Measurements from ENCODE around the gene RASA4. TPM values are rescaled to one million over a fixed set of nuclear protein-coding genes. Genes with fewer than 3 reads are reported as not detected.
"Not testable (repeated sequence)": the region's sequence is repeated elsewhere in the genome, so short reads cannot be mapped to it uniquely, and the experiment has no call there.

RASA4 gene
- polyA plus RNA-seq, 1 donor: 30.1 TPM

DNA sequence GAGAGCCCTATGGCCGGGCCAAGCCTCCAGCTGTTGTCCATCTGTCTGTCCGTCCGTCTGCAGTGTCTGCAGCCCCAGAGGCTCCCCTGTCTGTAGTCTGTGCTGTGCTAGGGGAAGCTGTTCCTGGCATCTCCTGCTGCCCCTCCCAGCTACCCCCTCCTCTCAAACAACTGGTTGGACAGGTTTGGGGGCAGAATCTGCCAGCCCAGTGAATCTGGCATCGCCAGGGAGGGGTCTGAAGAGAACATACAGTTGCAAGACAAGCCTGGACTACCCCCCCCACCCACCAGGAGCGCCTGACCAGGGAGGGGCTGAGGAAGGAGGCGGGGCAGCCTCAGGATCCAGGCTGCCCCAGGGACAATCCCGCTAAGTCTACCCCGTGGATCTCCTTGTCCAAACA lies 73.0 kb downstream of the RASA4 start, which contains the start of gene UPK3BL2:
TSS of gene UPK3BL2 (minus strand) at position 101 of the 400 bp plus-strand sequence. CDS start at position 41, 60 bp downstream.
- not testable (repeated sequence) for DNase-seq; H3K27ac ChIP-seq (ENCODE audit: low read length); H3K27me3 ChIP-seq (ENCODE audit: control insufficient read depth, insufficient read depth, low read length); H3K9me3 ChIP-seq (ENCODE audit: control insufficient read depth, low read depth, low read length); H3K4me3 ChIP-seq (ENCODE audit: low read length); H3K4me1 ChIP-seq (ENCODE audit: control insufficient read depth, insufficient read depth, low read length); H3K36me3 ChIP-seq (ENCODE audit: control insufficient read depth, insufficient read depth, low read length)
- no CpG with 5 or more reads among the region's 8 CpGs for WGBS (ENCODE audit: insufficient coverage, low lambda C conversion rate)

DNA sequence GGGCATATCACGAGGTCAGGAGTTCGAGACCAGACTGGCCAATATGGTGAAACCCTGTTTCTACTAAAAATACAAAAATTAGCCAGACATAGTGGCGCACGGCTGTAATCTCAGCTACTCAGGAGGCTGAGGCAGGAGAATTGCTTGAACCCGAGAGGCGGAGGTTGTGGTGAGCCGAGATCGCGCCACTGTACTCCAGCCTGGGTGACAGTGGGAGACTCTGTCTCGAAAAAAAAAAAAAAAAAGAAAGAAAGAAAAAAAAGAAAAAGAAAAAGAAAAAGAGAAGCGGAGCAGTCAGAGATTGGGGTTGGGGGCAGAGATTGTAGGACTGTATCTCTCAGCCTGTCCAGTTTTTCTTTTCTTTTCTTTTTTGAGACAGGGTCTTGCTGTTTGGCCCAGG lies 73.8 kb downstream of the RASA4 start:
- H3K4me1 ChIP-seq (ENCODE audit: control insufficient read depth, insufficient read depth, low read length); H3K9me3 ChIP-seq (ENCODE audit: control insufficient read depth, low read depth, low read length); H3K27me3 ChIP-seq (ENCODE audit: control insufficient read depth, insufficient read depth, low read length); H3K36me3 ChIP-seq (ENCODE audit: control insufficient read depth, insufficient read depth, low read length); H3K27ac ChIP-seq (ENCODE audit: low read length); DNase-seq; H3K4me3 ChIP-seq (ENCODE audit: low read length): not testable (repeated sequence)
- no CpG with 5 or more reads among the region's 11 CpGs for WGBS (ENCODE audit: insufficient coverage, low lambda C conversion rate)

DNA sequence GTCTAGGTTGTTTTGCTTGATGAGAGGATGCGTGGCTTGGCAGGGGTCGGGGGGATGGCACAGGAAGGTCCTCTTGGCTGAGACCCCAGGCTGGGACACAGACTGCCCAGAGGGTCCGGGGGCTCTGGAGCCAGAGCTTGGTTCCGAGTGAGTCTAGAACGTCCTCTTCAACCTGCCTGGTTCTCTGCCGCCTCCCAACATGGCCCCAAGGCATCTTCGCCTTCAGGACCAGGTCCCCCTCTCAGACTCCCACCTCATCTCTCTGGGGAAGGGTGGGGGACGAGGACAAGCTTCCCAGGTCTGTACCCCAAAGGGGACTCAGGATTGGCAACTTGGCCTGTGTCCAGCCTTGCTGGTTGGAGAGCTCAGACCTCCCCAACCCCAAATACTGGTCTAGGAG lies 74.5 kb downstream of the RASA4 start:
- not testable (repeated sequence) for H3K36me3 ChIP-seq (ENCODE audit: control insufficient read depth, insufficient read depth, low read length); H3K4me1 ChIP-seq (ENCODE audit: control insufficient read depth, insufficient read depth, low read length); H3K27ac ChIP-seq (ENCODE audit: low read length); H3K9me3 ChIP-seq (ENCODE audit: control insufficient read depth, low read depth, low read length); H3K4me3 ChIP-seq (ENCODE audit: low read length); DNase-seq; H3K27me3 ChIP-seq (ENCODE audit: control insufficient read depth, insufficient read depth, low read length)
- WGBS (ENCODE audit: insufficient coverage, low lambda C conversion rate): no CpG with 5 or more reads among the region's 8 CpGs

DNA sequence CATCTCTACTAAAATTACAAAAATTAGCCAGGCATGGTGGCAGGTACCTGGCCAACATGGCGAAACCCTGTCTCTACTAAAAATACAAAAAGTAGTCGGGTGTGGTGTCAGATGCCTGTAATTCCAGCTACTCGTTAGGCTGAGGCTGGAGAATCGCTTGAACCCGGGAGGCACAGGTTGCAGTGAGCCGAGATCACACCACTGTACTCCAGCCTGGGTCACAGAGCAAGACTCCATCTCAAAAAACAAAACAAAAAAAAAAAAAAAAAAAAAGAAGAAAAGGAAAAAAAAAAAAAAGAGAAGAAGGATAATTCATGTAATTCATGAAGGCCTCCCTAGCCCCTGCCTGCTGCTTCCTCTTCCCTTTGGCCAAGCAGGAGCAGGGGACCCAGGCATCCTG lies 76.0 kb downstream of the RASA4 start:
- H3K36me3 ChIP-seq (ENCODE audit: control insufficient read depth, insufficient read depth, low read length); H3K4me1 ChIP-seq (ENCODE audit: control insufficient read depth, insufficient read depth, low read length); H3K9me3 ChIP-seq (ENCODE audit: control insufficient read depth, low read depth, low read length); H3K27ac ChIP-seq (ENCODE audit: low read length); H3K4me3 ChIP-seq (ENCODE audit: low read length); DNase-seq; H3K27me3 ChIP-seq (ENCODE audit: control insufficient read depth, insufficient read depth, low read length): not testable (repeated sequence)
- WGBS (ENCODE audit: insufficient coverage, low lambda C conversion rate): no CpG with 5 or more reads among the region's 6 CpGs

DNA sequence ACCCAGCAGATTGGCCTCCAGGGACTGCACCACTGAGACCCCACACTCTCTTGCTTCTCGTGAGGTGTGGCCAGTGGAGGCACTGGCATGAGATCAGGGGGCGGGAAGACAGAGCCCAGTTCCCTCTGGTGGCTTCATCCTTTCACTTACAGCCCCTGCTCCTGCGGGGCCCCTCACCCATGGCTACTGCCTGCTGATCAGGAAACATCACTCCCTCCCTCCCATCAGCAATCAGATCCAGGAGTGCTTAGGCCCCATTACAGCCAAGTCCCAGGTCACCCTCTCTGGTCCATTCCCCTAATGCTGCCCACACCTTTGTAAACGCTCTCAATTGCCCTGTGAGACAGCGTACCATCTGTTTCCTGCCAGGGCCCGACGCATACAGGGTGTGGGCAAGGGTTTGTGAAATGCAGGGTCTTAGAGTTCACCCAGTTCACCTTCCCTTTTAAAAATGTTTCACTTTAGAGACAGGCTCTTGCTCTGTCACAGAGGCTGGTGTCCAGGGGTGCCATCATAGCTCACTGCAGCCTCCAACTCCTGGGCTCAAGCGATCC lies 81.4 kb downstream of the RASA4 start:
- H3K4me3 ChIP-seq (ENCODE audit: low read length); H3K9me3 ChIP-seq (ENCODE audit: control insufficient read depth, low read depth, low read length); H3K4me1 ChIP-seq (ENCODE audit: control insufficient read depth, insufficient read depth, low read length); H3K27ac ChIP-seq (ENCODE audit: low read length); H3K27me3 ChIP-seq (ENCODE audit: control insufficient read depth, insufficient read depth, low read length); H3K36me3 ChIP-seq (ENCODE audit: control insufficient read depth, insufficient read depth, low read length): not testable (repeated sequence)
- no CpG with 5 or more reads among the region's 8 CpGs for WGBS (ENCODE audit: insufficient coverage, low lambda C conversion rate)
- DNase-seq: peak in 1 of 2 donors; percentile 1

DNA sequence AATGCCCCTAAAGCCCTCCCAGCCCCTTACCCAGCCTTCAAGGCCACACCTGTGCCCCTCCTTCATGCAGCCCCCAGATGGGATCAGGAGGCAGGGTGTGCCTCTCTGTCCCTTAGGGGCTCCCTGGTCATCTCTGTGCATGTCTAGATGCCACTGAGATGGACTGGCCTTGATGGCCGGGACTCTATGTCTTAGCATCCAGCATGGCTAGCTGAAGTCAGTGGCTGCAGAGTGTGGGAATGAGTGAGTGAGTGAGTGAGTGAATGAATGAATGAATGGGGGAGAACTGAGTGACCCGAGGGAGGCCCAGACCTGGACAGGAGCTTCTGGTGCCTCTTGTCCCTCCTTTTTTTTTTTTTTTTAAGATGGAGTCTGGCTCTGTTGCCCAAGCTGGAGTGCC lies 84.4 kb downstream of the RASA4 start:
- DNase-seq; H3K36me3 ChIP-seq (ENCODE audit: control insufficient read depth, insufficient read depth, low read length); H3K9me3 ChIP-seq (ENCODE audit: control insufficient read depth, low read depth, low read length); H3K27ac ChIP-seq (ENCODE audit: low read length); H3K4me3 ChIP-seq (ENCODE audit: low read length); H3K27me3 ChIP-seq (ENCODE audit: control insufficient read depth, insufficient read depth, low read length); H3K4me1 ChIP-seq (ENCODE audit: control insufficient read depth, insufficient read depth, low read length): not testable (repeated sequence)
- WGBS (ENCODE audit: insufficient coverage, low lambda C conversion rate): no CpG with 5 or more reads among the region's 2 CpGs

DNA sequence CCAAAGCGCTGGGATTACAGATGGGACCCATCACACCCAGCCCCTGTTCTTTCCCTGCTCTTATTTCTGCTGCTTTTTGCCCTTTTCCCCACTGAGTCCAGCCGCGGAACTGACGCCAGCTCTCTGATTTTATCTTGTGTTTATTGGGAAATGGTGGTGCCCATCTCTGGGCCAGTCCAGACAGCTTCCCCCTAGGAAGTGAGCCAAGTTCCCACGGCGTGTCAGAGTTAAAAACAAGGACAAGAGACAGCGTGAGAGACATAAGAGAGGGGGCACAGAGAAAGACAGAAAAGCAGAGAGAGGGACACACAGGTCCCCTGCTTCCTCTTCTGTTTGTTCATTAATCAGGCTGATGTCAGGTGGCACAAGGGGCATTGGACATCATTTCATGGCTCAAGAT lies 85.0 kb downstream of the RASA4 start:
- DNase-seq: not testable (repeated sequence)
- WGBS (ENCODE audit: insufficient coverage, low lambda C conversion rate): no CpG with 5 or more reads among the region's 7 CpGs

DNA sequence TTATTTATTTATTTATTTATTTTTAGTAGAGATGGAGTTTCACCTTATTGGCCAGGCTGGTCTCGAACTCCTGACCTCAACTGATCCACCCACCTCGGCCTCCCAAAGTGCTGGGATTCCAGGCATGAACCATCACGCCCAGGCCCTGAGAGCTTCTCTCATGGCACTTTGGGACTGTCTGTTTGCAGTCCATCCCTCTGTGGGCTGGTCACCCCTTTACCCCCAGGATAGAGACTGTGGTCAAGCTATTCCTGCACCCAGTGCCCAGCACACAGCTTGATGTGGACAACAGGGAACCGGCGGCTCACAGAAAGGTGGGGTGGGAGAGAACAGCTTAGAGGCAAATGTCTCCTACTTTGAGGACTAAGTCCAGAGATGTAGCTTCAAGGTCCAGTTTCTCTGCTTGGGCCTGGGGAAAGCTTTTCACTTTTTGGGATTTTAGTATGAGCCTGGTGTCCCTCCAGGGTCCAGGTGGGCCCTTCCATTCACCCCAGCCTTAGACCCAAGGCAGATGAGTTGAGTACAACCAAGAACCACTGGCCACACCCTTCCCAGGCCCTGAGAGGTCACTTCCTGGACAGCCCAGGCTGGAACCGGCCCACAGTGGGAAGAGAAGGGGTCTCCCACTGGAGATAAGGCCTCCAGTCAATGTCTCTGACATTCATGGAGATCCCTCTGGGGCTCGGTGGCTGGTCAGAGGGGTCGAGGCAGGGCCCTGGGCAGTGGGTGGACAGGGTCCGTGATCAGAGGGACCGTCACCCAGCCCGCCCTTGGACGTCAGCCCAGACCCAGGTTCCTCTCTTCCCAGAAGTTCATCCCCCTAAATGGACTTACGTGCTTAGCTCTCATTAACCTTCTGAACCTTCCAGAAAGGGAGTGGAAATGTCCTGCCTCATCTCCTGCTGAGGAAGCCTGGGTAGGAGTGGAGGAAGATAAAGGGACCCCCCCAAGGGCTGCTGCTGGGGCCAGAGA lies 88.4 kb downstream of the RASA4 start:
- not testable (repeated sequence) for H3K4me1 ChIP-seq (ENCODE audit: control insufficient read depth, insufficient read depth, low read length); H3K27ac ChIP-seq (ENCODE audit: low read length); H3K27me3 ChIP-seq (ENCODE audit: control insufficient read depth, insufficient read depth, low read length); H3K9me3 ChIP-seq (ENCODE audit: control insufficient read depth, low read depth, low read length); H3K4me3 ChIP-seq (ENCODE audit: low read length); H3K36me3 ChIP-seq (ENCODE audit: control insufficient read depth, insufficient read depth, low read length); DNase-seq
- WGBS (ENCODE audit: insufficient coverage, low lambda C conversion rate): no CpG with 5 or more reads among the region's 13 CpGs

More for the DNA sequence above, 85.0 kb downstream of the RASA4 start:
- not testable (repeated sequence) for H3K27ac ChIP-seq (ENCODE audit: low read length); H3K36me3 ChIP-seq (ENCODE audit: control insufficient read depth, insufficient read depth, low read length); H3K4me3 ChIP-seq (ENCODE audit: low read length); H3K9me3 ChIP-seq (ENCODE audit: control insufficient read depth, low read depth, low read length); H3K4me1 ChIP-seq (ENCODE audit: control insufficient read depth, insufficient read depth, low read length); H3K27me3 ChIP-seq (ENCODE audit: control insufficient read depth, insufficient read depth, low read length)

DNA sequence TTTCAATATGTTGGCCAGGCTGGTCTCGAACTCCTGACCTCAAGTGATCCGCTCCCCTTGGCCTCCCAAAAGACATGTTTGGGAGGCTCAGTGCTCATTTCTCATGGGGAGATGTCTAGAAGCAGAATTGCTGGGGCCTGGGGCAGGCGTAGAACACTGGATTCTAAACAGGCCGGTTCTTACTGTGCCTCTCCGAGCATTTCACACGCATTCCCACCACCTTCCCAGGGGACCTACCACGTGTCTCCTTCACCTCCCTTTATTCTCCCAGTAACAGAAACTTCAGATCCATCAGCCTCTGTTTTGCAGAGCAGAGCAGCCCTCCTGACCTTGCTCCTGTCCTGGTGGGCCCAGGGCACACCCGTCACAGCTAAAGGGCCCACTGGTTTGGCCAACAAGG lies 89.4 kb downstream of the RASA4 start:
- H3K36me3 ChIP-seq (ENCODE audit: control insufficient read depth, insufficient read depth, low read length); H3K4me1 ChIP-seq (ENCODE audit: control insufficient read depth, insufficient read depth, low read length); H3K27ac ChIP-seq (ENCODE audit: low read length); DNase-seq; H3K4me3 ChIP-seq (ENCODE audit: low read length); H3K27me3 ChIP-seq (ENCODE audit: control insufficient read depth, insufficient read depth, low read length); H3K9me3 ChIP-seq (ENCODE audit: control insufficient read depth, low read depth, low read length): not testable (repeated sequence)
- WGBS (ENCODE audit: insufficient coverage, low lambda C conversion rate): no CpG with 5 or more reads among the region's 8 CpGs

DNA sequence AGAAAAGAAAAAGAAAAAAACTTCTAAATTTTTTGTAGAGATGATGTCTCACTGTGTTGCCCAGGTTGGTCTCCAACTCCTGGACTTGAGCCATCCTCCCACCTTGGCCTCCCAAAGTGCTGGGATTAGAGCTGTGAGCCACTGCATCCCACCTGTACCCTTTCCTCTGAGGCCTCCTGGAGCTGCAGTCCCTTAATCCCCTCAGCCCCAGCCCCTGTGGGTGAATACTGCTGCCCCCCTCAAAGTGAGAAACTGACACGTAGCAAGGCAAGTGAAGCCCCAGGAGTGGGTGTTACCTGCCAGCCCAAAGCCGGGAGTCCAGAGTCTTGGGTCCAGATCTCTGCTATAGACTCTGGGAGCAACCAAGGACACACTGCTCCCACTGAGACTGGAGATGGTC lies 91.8 kb downstream of the RASA4 start:
- not testable (repeated sequence) for H3K27me3 ChIP-seq (ENCODE audit: control insufficient read depth, insufficient read depth, low read length); H3K36me3 ChIP-seq (ENCODE audit: control insufficient read depth, insufficient read depth, low read length); H3K27ac ChIP-seq (ENCODE audit: low read length); H3K4me3 ChIP-seq (ENCODE audit: low read length); H3K4me1 ChIP-seq (ENCODE audit: control insufficient read depth, insufficient read depth, low read length); H3K9me3 ChIP-seq (ENCODE audit: control insufficient read depth, low read depth, low read length); DNase-seq
- no CpG with 5 or more reads among the region's 2 CpGs for WGBS (ENCODE audit: insufficient coverage, low lambda C conversion rate)

All from large intestine (tissue), 3 donors.